Natural killer cell (primary cell): Measurements from ENCODE around the gene NUDT14. TPM values are rescaled to one million over a fixed set of nuclear protein-coding genes. Genes with fewer than 3 reads are reported as not detected.

Experiments used
- ATAC-seq, 3 donors: fragments of 150-1000 bp in 2 of 3; fragments of 200-7000 bp in 1 of 3; cut with Tn5 transposase; 1 replicate in 1 of 3; 2 replicates in 2 of 3; pipeline ENCODE4 v1.10.0; 2021; ENCODE audit warnings: mild to moderate bottlenecking in 2 of 3, moderate library complexity in 2 of 3
- DNase-seq, 2 donors: peaks; one replicate each; pipeline versions ENCODE4 v3.0.0 to v3.0.0-alpha.2; 2013 to 2021; ENCODE audit warnings: mixed read lengths in 1 of 2
- H3K27ac ChIP-seq: one replicate; pipeline ENCODE4 v1.5.1; 2013; ENCODE audit warnings: mild to moderate bottlenecking, low read length
- H3K27me3 ChIP-seq: one replicate; pipeline ENCODE4 v1.6.1; 2013; ENCODE audit warnings: low read length; ENCODE audit not compliant: control insufficient read depth, insufficient read depth
- H3K36me3 ChIP-seq: one replicate; pipeline ENCODE4 v1.6.1; 2013; ENCODE audit warnings: low read length; ENCODE audit not compliant: control insufficient read depth, insufficient read depth
- H3K4me1 ChIP-seq: one replicate; pipeline ENCODE4 v1.6.1; 2013; ENCODE audit warnings: low read length; ENCODE audit not compliant: control insufficient read depth, insufficient read depth
- H3K4me3 ChIP-seq: one replicate; pipeline ENCODE4 v1.5.1; 2013; ENCODE audit warnings: low read length
- H3K9me3 ChIP-seq: one replicate; pipeline ENCODE4 v1.6.1; 2013; ENCODE audit warnings: low read length; ENCODE audit not compliant: control insufficient read depth, insufficient read depth
- H3K27ac Mint-ChIP-seq, 2 donors: one replicate each; pipeline ENCODE4 v1.8.0; 2022; ENCODE audit warnings: mild to moderate bottlenecking in 2 of 2, mixed read lengths in 2 of 2, moderate library complexity in 1 of 2
- H3K27me3 Mint-ChIP-seq, 2 donors: one replicate each; pipeline ENCODE4 v1.8.0; 2022; ENCODE audit warnings: low read depth in 2 of 2, mixed read lengths in 2 of 2
- H3K36me3 Mint-ChIP-seq: one replicate; pipeline ENCODE4 v1.8.0; 2022; ENCODE audit warnings: mixed read lengths
- H3K4me1 Mint-ChIP-seq, 2 donors: one replicate each; pipeline ENCODE4 v1.8.0; 2022; ENCODE audit warnings: mixed read lengths in 2 of 2
- H3K4me3 Mint-ChIP-seq: one replicate; pipeline ENCODE4 v1.8.0; 2022; ENCODE audit warnings: mild to moderate bottlenecking, moderate library complexity, mixed read lengths
- H3K9me3 Mint-ChIP-seq, 2 donors: one replicate each; pipeline ENCODE4 v1.8.0; 2022; ENCODE audit warnings: mixed read lengths in 2 of 2
- CTCF ChIP-seq: fragments of 200-600 bp; IDR thresholded peaks from one replicate; pipeline ENCODE4 v1.8.0; 2022; ENCODE audit warnings: antibody characterized with exemption
- WGBS: methylation state at CpG from one replicate; pipeline ENCODE4 v1.1.7; 2013; ENCODE audit warnings: missing lambda C conversion rate; ENCODE audit not compliant: insufficient coverage; 5-methylcytosine and 5-hydroxymethylcytosine counted together
- intact Hi-C: fragments of 100-400 bp; cut with micrococcal nuclease; formaldehyde crosslinking; loops from one replicate; pipeline ENCODE4 v1.14.2; 2022
- total RNA-seq, 4 donors: library from RNA; stranded (reverse); fragments of 120-200 nt in 1 of 4; gene quantifications; one replicate each; pipeline versions ENCODE4 v1.2.3 to v1.2.4, GENCODE V29; 2013 to 2022

NUDT14 gene
- total RNA-seq, 3 donors from 2014 or later (not counting 1 experiment from before 2014, with no cell fraction given) = 16.0 to 32.9 (median 22.8) TPM

- no peak overlapping the region for H3K27ac Mint-ChIP-seq
- Histone ChIP-seq H3K27ac (no peak overlapping the region), H3K27me3 (no peaks in the 10 kb centered on the region), H3K36me3 (no peaks in the 10 kb centered on the region), H3K4me1 (no peaks in the 10 kb centered on the region), H3K4me3 (no peak overlapping the region), H3K9me3 (peaks cover 11% of the 10 kb centered on the region)
- 97% methylated on average over 60 of the region's 60 CpGs for WGBS
- no peak for TF ChIP-seq CTCF
- intact Hi-C loops = no loop called here
- peaks cover 0 to 3% of the 10 kb centered on the region in 2 donors for H3K9me3 Mint-ChIP-seq
- H3K4me3 Mint-ChIP-seq = no peak overlapping the region
- no peak for DNase-seq
- no peaks in the 10 kb centered on the region for H3K27me3 Mint-ChIP-seq
- no peaks in the 10 kb centered on the region for H3K4me1 Mint-ChIP-seq
- ATAC-seq = no peak
- H3K36me3 Mint-ChIP-seq = peaks cover 6% of the 10 kb centered on the region
Measured at GRCh38 chr14:105142651-105143450, 38.3 kb downstream of the NUDT14 start.

- intact Hi-C loops = no loop called here
- no peak overlapping the region for H3K4me3 ChIP-seq
- no peak for ATAC-seq
- H3K36me3 ChIP-seq = no peaks in the 10 kb centered on the region
- H3K27me3 ChIP-seq = no peaks in the 10 kb centered on the region
- Mint-ChIP-seq H3K4me3 (no peak overlapping the region), H3K9me3 (peaks cover 0 to 3% of the 10 kb centered on the region in 2 donors), H3K4me1 (no peaks in the 10 kb centered on the region), H3K27me3 (no peaks in the 10 kb centered on the region), H3K27ac (no peak overlapping the region), H3K36me3 (peaks cover 6% of the 10 kb centered on the region)
- H3K9me3 ChIP-seq = peaks cover 11% of the 10 kb centered on the region
- no peak overlapping the region for H3K27ac ChIP-seq
- no peak for DNase-seq
- H3K4me1 ChIP-seq = no peaks in the 10 kb centered on the region
- 90% methylated on average over 43 of the region's 43 CpGs for WGBS
- TF ChIP-seq CTCF = no peak
Measured at GRCh38 chr14:105141486-105142281, 39.4 kb downstream of the NUDT14 start.

- WGBS = 98% methylated on average over 6 of the region's 6 CpGs
- DNase-seq (no peak), ATAC-seq (no peak)
- peaks cover 6% of the 10 kb centered on the region for H3K36me3 Mint-ChIP-seq
- H3K27me3 Mint-ChIP-seq = no peaks in the 10 kb centered on the region
- TF ChIP-seq CTCF = no peak
- Histone ChIP-seq H3K27me3 (no peaks in the 10 kb centered on the region), H3K9me3 (peaks cover 11% of the 10 kb centered on the region), H3K36me3 (no peaks in the 10 kb centered on the region), H3K27ac (no peak overlapping the region), H3K4me3 (no peak overlapping the region), H3K4me1 (no peaks in the 10 kb centered on the region)
- H3K27ac Mint-ChIP-seq = no peak overlapping the region
- intact Hi-C loops = no loop called here
- no peaks in the 10 kb centered on the region for H3K4me1 Mint-ChIP-seq
- no peak overlapping the region for H3K4me3 Mint-ChIP-seq
- H3K9me3 Mint-ChIP-seq = peaks cover 0 to 3% of the 10 kb centered on the region in 2 donors
Measured at GRCh38 chr14:105141026-105141425, 40.1 kb downstream of the NUDT14 start.
